Transverse colon (tissue), 4 donors: ENCODE data around the gene RIC1.

Source experiments
- EP300 ChIP-seq: sonication (generic); formaldehyde crosslinking; IDR thresholded peaks from one replicate; pipeline ENCODE4 v1.6.1; 2017; ENCODE audit warnings: antibody characterized with exemption, low read depth
- POLR2A ChIP-seq: fragments of 450-650 bp; IDR thresholded peaks from one replicate; pipeline ENCODE4 v1.6.1; 2016; ENCODE audit warnings: antibody characterized with exemption, mild to moderate bottlenecking, moderate library complexity
- POLR2AphosphoS5 ChIP-seq, 3 donors: sonication (generic); formaldehyde crosslinking; IDR thresholded peaks; one replicate each; pipeline ENCODE4 v1.6.1; 2016; ENCODE audit warnings: antibody characterized with exemption in 3 of 3
- TF ChIP-seq, protein P1 (sequence below), 5 experiments: fragments of 200-600 bp in 3 of 5; fragments of 450-650 bp in 2 of 5; sonication (generic) in 3 of 5; IDR thresholded peaks; 1 replicate in 2 of 5; 2 replicates in 3 of 5; pipeline ENCODE4 v1.5.1; 2016 to 2017; ENCODE audit warnings: antibody characterized with exemption in 5 of 5, inconsistent platforms in 3 of 5, mild to moderate bottlenecking in 2 of 5, moderate library complexity in 1 of 5

DNA sequence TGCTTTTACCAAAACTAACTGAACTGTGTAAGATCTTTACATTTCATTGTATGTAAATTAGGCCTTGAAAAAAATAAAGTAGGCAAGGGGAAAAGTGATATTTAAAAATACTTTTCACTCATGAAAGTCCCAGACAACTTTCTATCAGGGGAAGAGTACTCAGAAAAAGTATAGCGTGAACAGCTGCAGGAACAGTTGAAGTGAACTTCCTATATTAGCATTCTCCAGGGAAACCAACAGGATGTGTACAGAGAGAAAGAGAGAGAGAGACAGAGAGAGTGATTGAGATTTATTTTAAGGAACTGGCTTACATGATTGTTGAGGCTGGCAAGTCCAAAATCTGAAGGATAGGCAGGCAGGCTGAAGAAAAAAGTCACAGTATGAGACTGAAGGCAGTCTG lies 162.0 kb downstream of the RIC1 start:
- TF ChIP-seq, protein P1, sequence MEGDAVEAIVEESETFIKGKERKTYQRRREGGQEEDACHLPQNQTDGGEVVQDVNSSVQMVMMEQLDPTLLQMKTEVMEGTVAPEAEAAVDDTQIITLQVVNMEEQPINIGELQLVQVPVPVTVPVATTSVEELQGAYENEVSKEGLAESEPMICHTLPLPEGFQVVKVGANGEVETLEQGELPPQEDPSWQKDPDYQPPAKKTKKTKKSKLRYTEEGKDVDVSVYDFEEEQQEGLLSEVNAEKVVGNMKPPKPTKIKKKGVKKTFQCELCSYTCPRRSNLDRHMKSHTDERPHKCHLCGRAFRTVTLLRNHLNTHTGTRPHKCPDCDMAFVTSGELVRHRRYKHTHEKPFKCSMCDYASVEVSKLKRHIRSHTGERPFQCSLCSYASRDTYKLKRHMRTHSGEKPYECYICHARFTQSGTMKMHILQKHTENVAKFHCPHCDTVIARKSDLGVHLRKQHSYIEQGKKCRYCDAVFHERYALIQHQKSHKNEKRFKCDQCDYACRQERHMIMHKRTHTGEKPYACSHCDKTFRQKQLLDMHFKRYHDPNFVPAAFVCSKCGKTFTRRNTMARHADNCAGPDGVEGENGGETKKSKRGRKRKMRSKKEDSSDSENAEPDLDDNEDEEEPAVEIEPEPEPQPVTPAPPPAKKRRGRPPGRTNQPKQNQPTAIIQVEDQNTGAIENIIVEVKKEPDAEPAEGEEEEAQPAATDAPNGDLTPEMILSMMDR (IDR thresholded peaks at IDR 0.05) = no peak
- no peak for TF ChIP-seq POLR2A
- no peak for TF ChIP-seq EP300
- TF ChIP-seq POLR2AphosphoS5 (IDR thresholded peaks at IDR 0.05) = no peak
